ENCODE results near the gene FUS. TPM values are rescaled to one million over a fixed set of nuclear protein-coding genes. Genes with fewer than 3 reads are reported as not detected.
A peak's percentile ranks its signal among the peaks of the same experiment; 100 is the strongest.

Gene FUS
- total and polyA plus RNA-seq, 2 of the 13 experiments (the other 11 are each of a cell fraction or from before 2014, with no cell fraction given): 68.1 to 168 TPM

- TF ChIP-seq KMT2B (CRISPR knock-in tag; IDR thresholded peaks at IDR 0.05) (no peak), SOX13 (IDR thresholded peaks at IDR 0.05) (no peak), SOX13 (CRISPR knock-in tag; conservative IDR thresholded peaks at IDR 0.05 in 1 of 2, IDR thresholded peaks at IDR 0.05 in 1 of 2) (no peak), ZNF567 (CRISPR knock-in tag; IDR thresholded peaks at IDR 0.05; ENCODE audit: borderline replicate concordance) (no peak), FUBP1 (CRISPR knock-in tag; IDR thresholded peaks at IDR 0.05; ENCODE audit: borderline replicate concordance) (no peak), ZEB1 (IDR thresholded peaks at IDR 0.05; ENCODE audit: insufficient replicate concordance, low read depth) (no peak), NKX3-1 (CRISPR knock-in tag; IDR thresholded peaks at IDR 0.05) (no peak), ZNF430 (CRISPR knock-in tag; IDR thresholded peaks at IDR 0.05) (no peak), ZMYM2 (CRISPR knock-in tag; IDR thresholded peaks at IDR 0.05) (no peak), ZNF282 (IDR thresholded peaks at IDR 0.05; ENCODE audit: partially characterized antibody) (no peak), ZNF362 (CRISPR knock-in tag; IDR thresholded peaks at IDR 0.05; ENCODE audit: borderline replicate concordance) (0 out of 2 replicates have a peak, but pooled peaks have one; percentile 12), ZNF318 (CRISPR knock-in tag; IDR thresholded peaks at IDR 0.05) (no peak), ATM (IDR thresholded peaks at IDR 0.05; ENCODE audit: borderline replicate concordance) (no peak), NFE2L2 (IDR thresholded peaks at IDR 0.05; ENCODE audit: low read length) (no peak), SIN3B (IDR thresholded peaks at IDR 0.05; ENCODE audit: low read length) (no peak), SALL2 (CRISPR knock-in tag; IDR thresholded peaks at IDR 0.05) (no peak), TSC22D2 (CRISPR knock-in tag; IDR thresholded peaks at IDR 0.05; ENCODE audit: borderline replicate concordance) (no peak), SALL1 (CRISPR knock-in tag; IDR thresholded peaks at IDR 0.05) (no peak), FOSL2 (CRISPR knock-in tag; IDR thresholded peaks at IDR 0.05) (no peak), KDM5A (IDR thresholded peaks at IDR 0.05; ENCODE audit: borderline replicate concordance, low read length) (no peak)
Observed at GRCh38 chr16:31141489-31142108, 38.3 kb upstream of the FUS start (continued).

Measured in HepG2 (cell line).